Choroid plexus epithelial cell (primary cell): ENCODE measurements around the gene PDE5A.

ENCODE experiments used
- DNase-seq: peaks from one replicate; pipeline ENCODE4 v3.0.0-alpha.2; 2010; ENCODE audit warnings: low read depth
- H3K4me3 ChIP-seq: 2 replicates; pipeline ENCODE4 v1.5.1; 2011; ENCODE audit warnings: low read depth, mild to moderate bottlenecking, control low read depth, low read length, moderate library complexity
- TF ChIP-seq, protein P1 (sequence below): conservative IDR thresholded peaks from 2 replicates; pipeline ENCODE4 v1.5.1; 2011; ENCODE audit warnings: low read depth, mild to moderate bottlenecking, control low read depth, inconsistent platforms, low read length, moderate library complexity

Gene PDE5A

DNA sequence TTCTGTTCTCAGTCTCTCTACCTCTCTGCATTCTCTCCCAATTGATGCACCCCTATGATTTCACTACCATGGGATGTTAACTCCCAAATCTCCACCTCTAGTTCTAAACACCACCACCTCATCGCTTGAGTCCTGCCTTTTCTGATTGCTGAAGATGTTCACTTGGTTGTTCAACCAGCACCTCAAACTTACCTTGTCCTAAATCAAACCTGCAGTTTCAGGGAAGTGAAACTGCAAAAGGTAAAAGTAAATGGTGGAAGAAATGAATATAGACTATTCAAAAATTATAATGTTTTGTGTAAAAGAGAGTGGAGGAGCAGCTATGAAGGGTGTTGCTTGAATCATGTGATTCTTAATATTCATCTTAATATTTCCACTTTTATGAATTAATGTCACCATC lies 91.0 kb downstream of the PDE5A start:
- H3K4me3 ChIP-seq, result no peak overlapping the region
- no peak for DNase-seq
- TF ChIP-seq, protein P1, sequence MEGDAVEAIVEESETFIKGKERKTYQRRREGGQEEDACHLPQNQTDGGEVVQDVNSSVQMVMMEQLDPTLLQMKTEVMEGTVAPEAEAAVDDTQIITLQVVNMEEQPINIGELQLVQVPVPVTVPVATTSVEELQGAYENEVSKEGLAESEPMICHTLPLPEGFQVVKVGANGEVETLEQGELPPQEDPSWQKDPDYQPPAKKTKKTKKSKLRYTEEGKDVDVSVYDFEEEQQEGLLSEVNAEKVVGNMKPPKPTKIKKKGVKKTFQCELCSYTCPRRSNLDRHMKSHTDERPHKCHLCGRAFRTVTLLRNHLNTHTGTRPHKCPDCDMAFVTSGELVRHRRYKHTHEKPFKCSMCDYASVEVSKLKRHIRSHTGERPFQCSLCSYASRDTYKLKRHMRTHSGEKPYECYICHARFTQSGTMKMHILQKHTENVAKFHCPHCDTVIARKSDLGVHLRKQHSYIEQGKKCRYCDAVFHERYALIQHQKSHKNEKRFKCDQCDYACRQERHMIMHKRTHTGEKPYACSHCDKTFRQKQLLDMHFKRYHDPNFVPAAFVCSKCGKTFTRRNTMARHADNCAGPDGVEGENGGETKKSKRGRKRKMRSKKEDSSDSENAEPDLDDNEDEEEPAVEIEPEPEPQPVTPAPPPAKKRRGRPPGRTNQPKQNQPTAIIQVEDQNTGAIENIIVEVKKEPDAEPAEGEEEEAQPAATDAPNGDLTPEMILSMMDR, result no peak

DNA sequence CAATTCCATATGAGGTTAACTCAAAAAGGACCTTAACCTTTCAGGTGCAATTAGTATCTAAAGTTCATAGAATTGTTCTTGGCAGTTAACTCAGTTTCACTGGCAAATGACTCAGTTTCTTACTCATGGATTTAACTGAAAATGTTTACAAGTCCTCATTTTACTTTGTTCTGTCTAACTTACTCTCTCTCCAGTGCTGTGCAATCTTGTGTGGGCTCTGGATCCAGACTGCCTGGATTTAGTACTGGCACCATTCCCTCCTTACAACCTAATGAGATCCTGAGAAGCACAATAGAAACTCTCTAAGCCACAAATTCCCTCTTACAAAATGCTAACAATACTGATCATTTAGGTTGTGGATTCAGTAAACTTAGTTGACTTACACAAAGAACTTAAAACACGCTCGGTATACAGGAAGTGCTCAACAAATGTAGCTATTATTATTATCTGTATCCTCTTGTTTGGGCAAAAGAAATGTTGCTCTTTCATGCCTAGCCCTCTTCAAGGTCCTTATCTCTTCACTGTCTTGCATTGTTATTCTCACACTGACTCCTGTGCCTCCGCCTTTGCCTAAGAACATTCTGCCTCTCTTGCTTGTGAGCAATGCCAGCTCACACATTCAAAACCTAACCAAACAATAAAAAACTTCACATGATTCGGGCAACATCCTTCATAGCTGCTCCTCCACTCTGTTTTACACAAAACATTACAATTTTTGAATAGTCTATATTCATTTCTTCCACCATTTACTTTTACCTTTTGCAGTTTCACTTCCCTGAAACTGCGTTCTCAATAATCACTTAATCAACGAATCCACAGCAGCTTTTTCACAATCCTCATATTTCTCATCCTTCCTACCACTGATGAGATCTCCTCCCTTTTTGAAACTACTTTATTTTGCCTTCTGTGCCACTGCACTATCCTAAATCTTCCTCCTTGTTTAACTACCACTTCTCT lies 91.8 kb downstream of the PDE5A start:
- TF ChIP-seq, protein P1, result no peak
- peak; percentile 40 for DNase-seq
- no peak overlapping the region for H3K4me3 ChIP-seq

DNA sequence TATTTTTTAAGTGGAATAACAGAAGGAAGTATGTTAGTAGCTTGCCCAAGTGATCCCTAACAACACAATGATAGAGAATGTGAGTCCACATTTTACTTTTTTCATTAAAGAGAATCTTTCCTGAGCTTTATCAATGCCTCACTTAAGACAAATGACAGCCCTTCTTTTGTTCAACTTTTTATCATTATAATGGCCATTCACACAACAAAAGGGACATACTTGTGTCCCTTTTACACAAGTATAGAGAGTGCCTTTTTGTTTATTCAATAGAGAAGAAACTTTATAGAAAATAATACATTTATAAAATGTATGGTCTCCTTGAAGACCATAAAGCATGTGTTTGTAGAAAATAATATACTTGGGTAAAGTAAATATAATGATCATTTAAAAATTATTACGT lies 96.3 kb downstream of the PDE5A start:
- TF ChIP-seq, protein P1, result no peak
- DNase-seq, result no peak
- no peak overlapping the region for H3K4me3 ChIP-seq

DNA sequence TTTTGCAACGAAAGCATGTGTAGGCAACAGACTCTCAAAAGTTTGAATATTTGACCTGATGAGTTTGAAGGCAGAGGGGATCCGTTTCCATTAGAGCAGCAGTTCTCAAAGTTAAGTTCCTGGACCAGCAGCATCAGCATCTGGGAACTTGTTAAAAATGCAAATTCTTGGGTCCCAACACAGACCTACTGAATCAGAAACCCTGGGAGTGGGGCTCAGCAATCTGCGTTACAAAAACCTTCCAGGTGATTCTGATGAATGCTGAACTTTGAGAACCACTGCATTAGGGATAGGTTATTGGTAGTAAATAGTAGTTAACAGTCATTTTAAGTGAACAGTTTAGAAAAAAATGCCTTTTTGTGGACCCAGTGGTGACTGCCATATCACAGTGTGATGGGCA lies 98.8 kb downstream of the PDE5A start:
- DNase-seq, result no peak
- H3K4me3 ChIP-seq, result no peak overlapping the region
- TF ChIP-seq, protein P1, result no peak

DNA sequence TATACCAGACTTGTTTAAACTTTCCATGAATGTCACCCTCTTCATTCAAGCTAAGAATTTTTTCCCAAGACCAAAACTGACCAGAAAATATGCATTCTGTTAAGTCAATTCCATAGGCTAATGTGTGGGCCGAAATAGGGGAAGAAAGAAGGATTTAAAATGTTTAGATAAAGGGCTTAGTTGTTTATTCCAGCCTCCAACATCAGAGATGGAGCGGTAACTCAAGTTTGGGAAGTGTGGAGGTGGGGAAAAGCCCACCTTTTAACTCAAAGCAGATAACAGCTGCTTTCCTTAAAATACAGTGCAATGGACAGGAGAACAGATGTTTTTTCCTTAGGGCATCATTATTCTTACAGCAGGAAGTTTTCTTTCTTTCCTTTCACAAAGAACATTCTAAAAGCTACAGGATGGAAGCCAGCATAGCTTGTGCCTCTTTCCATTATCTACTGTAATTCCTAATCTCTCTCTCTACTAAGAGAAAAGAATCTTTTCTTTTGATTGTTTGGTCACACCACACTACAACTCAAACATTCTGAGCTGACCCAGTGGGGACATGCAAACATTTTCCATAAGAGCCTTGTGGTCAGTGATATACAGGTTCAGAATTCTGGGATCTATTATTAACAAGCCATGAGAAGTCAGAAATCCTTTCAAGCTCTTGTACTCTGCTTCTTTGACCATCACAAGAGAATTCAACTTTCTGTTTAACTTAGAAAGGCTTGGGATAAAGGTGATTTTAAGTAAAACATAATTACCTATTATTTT lies 101.6 kb downstream of the PDE5A start:
- TF ChIP-seq, protein P1, result no peak
- no peak for DNase-seq
- no peak overlapping the region for H3K4me3 ChIP-seq

DNA sequence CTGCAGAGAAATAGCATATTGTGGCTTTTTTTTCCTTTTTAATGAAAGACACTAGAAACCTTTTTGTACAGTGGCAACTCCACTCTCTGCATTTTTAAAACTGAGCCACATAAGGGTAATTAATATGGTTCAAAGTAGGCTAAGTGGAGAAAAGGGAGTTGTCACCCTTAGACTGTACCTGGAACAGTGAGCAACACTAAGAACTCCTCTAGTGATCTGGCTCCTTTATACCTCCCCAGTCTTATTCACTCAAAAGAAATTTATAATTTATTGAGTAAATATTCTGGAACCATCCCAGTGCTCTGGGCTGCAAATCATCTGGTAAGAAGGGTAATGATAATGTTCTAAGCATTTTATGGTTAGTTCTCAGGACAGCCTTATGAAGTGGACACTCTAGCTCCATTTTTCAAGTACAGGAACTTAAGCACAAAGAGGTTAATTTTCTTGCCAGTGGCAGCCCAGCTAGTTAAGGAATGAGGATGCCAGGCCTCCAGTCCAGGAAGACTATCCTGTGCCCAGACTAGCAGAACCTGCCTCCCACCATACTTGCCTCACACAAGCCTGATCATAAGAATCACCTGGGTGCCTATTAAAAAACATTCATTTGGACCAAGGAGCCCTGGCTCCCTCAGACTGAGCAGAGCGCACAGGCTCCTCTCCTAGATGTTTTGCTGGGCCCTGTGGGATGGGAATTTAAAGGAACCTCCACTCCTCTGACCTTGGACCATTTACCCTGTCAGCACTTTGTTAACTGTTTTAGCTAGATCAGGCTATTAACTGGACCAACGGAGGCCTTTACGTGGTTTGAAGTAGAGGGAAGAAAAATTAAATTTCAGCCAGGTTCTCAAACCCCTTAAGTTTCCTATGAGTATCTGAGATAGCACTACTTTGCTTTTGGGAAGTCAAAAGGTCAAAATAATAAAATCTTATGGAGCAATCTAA lies 102.6 kb downstream of the PDE5A start:
- H3K4me3 ChIP-seq, result no peak overlapping the region
- no peak for DNase-seq
- TF ChIP-seq, protein P1, result no peak
